Astrocyte of the cerebellum (primary cell): Measurements from ENCODE around the gene GAS1.

Experiments used
- DNase-seq: peaks from one replicate; pipeline ENCODE4 v3.0.0-alpha.2; 2011; ENCODE audit warnings: low read depth
- H3K4me3 ChIP-seq: 2 replicates; pipeline ENCODE4 v1.5.1; 2011; ENCODE audit warnings: mild to moderate bottlenecking, low read depth, low read length, moderate library complexity
- CTCF ChIP-seq: IDR thresholded peaks from 2 replicates; pipeline ENCODE4 v1.5.1; 2012; ENCODE audit warnings: low read length, low read depth, moderate library complexity, mild to moderate bottlenecking; ENCODE audit errors: missing control alignments
- in situ Hi-C: cut with HindIII; loops from 2 replicates; pipeline ENCODE4 v1.10.0; 2017; ENCODE audit warnings: low sequenced_read_pairs

The GAS1 gene

GRCh38 chr9:86921151-86921923, 26.0 kb downstream of the GAS1 start:
- no peak for TF ChIP-seq CTCF
- no peak overlapping the region for H3K4me3 ChIP-seq
- no peak for DNase-seq
- in situ Hi-C loops, result no loop called here

- TF ChIP-seq CTCF, result no peak
- H3K4me3 ChIP-seq, result no peak overlapping the region
- in situ Hi-C loops, result no loop called here
- DNase-seq, result no peak
Observed at GRCh38 chr9:86918556-86918955, 28.8 kb downstream of the GAS1 start.

GRCh38 chr9:86912210-86912609, 35.1 kb downstream of the GAS1 start:
- H3K4me3 ChIP-seq, result no peak overlapping the region
- no peak for DNase-seq
- in situ Hi-C loops, result no loop called here
- TF ChIP-seq CTCF, result no peak

GRCh38 chr9:86909388-86909787, 37.9 kb downstream of the GAS1 start:
- no peak for TF ChIP-seq CTCF
- no peak overlapping the region for H3K4me3 ChIP-seq
- DNase-seq, result peak; percentile 16
- in situ Hi-C loops, result no loop called here

- no peak for TF ChIP-seq CTCF
- H3K4me3 ChIP-seq, result no peak overlapping the region
- DNase-seq, result no peak
- in situ Hi-C loops, result no loop called here
Observed at GRCh38 chr9:86908261-86908660, 39.0 kb downstream of the GAS1 start.

- DNase-seq, result peak; percentile 12
- TF ChIP-seq CTCF, result no peak
- no peak overlapping the region for H3K4me3 ChIP-seq
- in situ Hi-C loops, result no loop called here
Observed at GRCh38 chr9:86907346-86907745, 40.0 kb downstream of the GAS1 start.
